Measurements from ENCODE around the gene WDR11. TPM values are rescaled to one million over a fixed set of nuclear protein-coding genes. Genes with fewer than 3 reads are reported as not detected.

Gene WDR11
- total RNA-seq, 2 experiments from 2014 or later = 43.3 to 47.1 TPM

- Histone ChIP-seq H2AFZ (ENCODE audit: low read length) (no peak overlapping the region), H3K9me3 (ENCODE audit: low read length) (no peaks in the 10 kb centered on the region), H4K20me1 (ENCODE audit: insufficient read depth, low read length) (no peaks in the 10 kb centered on the region), H3K79me2 (ENCODE audit: insufficient read depth, low read depth, low read length) (no peaks in the 10 kb centered on the region), H3K4me2 (ENCODE audit: low read length) (no peak overlapping the region), H3K4me3 (ENCODE audit: low read depth, low read length, poor library complexity, severe bottlenecking) (no peak overlapping the region), H3K36me3 (ENCODE audit: insufficient read depth, low read length) (no peaks in the 10 kb centered on the region), H3K27ac (ENCODE audit: low read depth, low read length, poor library complexity, severe bottlenecking) (no peak overlapping the region), H3K9me2 (ENCODE audit: insufficient read depth, low read length) (no peaks in the 10 kb centered on the region), H3K4me1 (ENCODE audit: insufficient read depth, low read length, poor library complexity, severe bottlenecking) (no peaks in the 10 kb centered on the region)
- POLR2A ChIA-PET = interaction anchor here (0.6 kb wide), 1 partner anchor 147 kb away, joined by 3 read pairs; no protein-coding TSS in a partner anchor
- intact Hi-C loops (cut with micrococcal nuclease; ENCODE audit: unreplicated experiment) = no loop called here
- no peak for TF ChIP-seq EZH2phosphoT487 (IDR thresholded peaks at IDR 0.05; ENCODE audit: borderline replicate concordance, low read depth, low read length)
- no peak for TF ChIP-seq CTCF (conservative IDR thresholded peaks at IDR 0.05; ENCODE audit: low read length)
- DNase-seq (ENCODE audit: low spot score) = no peak
- CTCF ChIA-PET (ENCODE audit: unreplicated experiment) = no interaction called here
- BruUV-seq (replicated peaks) = no TSS peak
These were observed 98.9 kb downstream of the WDR11 start for GRCh38 chr10:120950051-120950561.

GRCh38 chr10:120951288-120951687 lies 100.1 kb downstream of the WDR11 start:
- intact Hi-C loops (cut with micrococcal nuclease; ENCODE audit: unreplicated experiment) = no loop called here
- Histone ChIP-seq H3K9me2 (ENCODE audit: insufficient read depth, low read length) (no peaks in the 10 kb centered on the region), H3K4me2 (ENCODE audit: low read length) (no peak overlapping the region), H3K27ac (ENCODE audit: low read depth, low read length, poor library complexity, severe bottlenecking) (no peak overlapping the region), H2AFZ (ENCODE audit: low read length) (no peak overlapping the region), H3K36me3 (ENCODE audit: insufficient read depth, low read length) (no peaks in the 10 kb centered on the region), H4K20me1 (ENCODE audit: insufficient read depth, low read length) (no peaks in the 10 kb centered on the region), H3K4me1 (ENCODE audit: insufficient read depth, low read length, poor library complexity, severe bottlenecking) (no peaks in the 10 kb centered on the region), H3K9me3 (ENCODE audit: low read length) (no peaks in the 10 kb centered on the region), H3K79me2 (ENCODE audit: insufficient read depth, low read depth, low read length) (no peaks in the 10 kb centered on the region), H3K4me3 (ENCODE audit: low read depth, low read length, poor library complexity, severe bottlenecking) (no peak overlapping the region)
- no peak for DNase-seq (ENCODE audit: low spot score)
- no TSS peak for BruUV-seq (replicated peaks)
- TF ChIP-seq EZH2phosphoT487 (IDR thresholded peaks at IDR 0.05; ENCODE audit: borderline replicate concordance, low read depth, low read length) (no peak), CTCF (conservative IDR thresholded peaks at IDR 0.05; ENCODE audit: low read length) (no peak)
- CTCF ChIA-PET (ENCODE audit: unreplicated experiment) = no interaction called here
- POLR2A ChIA-PET = interaction anchor here (0.6 kb wide), 1 partner anchor 139 kb away, joined by 3 read pairs; no protein-coding TSS in a partner anchor

- H4K20me1 ChIP-seq (ENCODE audit: insufficient read depth, low read length) = no peaks in the 10 kb centered on the region
- ChIA-PET POLR2A (no interaction called here), CTCF (ENCODE audit: unreplicated experiment) (no interaction called here)
- H3K9me3 ChIP-seq (ENCODE audit: low read length) = no peaks in the 10 kb centered on the region
- no peaks in the 10 kb centered on the region for H3K9me2 ChIP-seq (ENCODE audit: insufficient read depth, low read length)
- no peak overlapping the region for H3K27ac ChIP-seq (ENCODE audit: low read depth, low read length, poor library complexity, severe bottlenecking)
- H3K4me2 ChIP-seq (ENCODE audit: low read length) = no peak overlapping the region
- no peaks in the 10 kb centered on the region for H3K4me1 ChIP-seq (ENCODE audit: insufficient read depth, low read length, poor library complexity, severe bottlenecking)
- no peak for TF ChIP-seq EZH2phosphoT487 (IDR thresholded peaks at IDR 0.05; ENCODE audit: borderline replicate concordance, low read depth, low read length)
- no peak for TF ChIP-seq CTCF (conservative IDR thresholded peaks at IDR 0.05; ENCODE audit: low read length)
- no peaks in the 10 kb centered on the region for H3K36me3 ChIP-seq (ENCODE audit: insufficient read depth, low read length)
- intact Hi-C loops (cut with micrococcal nuclease; ENCODE audit: unreplicated experiment) = no loop called here
- H3K4me3 ChIP-seq (ENCODE audit: low read depth, low read length, poor library complexity, severe bottlenecking) = no peak overlapping the region
- H3K79me2 ChIP-seq (ENCODE audit: insufficient read depth, low read depth, low read length) = no peaks in the 10 kb centered on the region
- DNase-seq (ENCODE audit: low spot score) = no peak
- no peak overlapping the region for H2AFZ ChIP-seq (ENCODE audit: low read length)
- no TSS peak for BruUV-seq (replicated peaks)
These were observed 102.7 kb downstream of the WDR11 start for GRCh38 chr10:120953897-120954296.

Data from OCI-LY7 (cell line).